ENCODE measurements around the gene SEPTIN10. TPM values are rescaled to one million over a fixed set of nuclear protein-coding genes. Genes with fewer than 3 reads are reported as not detected.

The SEPTIN10 gene
- total RNA-seq, 1 donor from 2014 or later, result 92.0 TPM

DNA sequence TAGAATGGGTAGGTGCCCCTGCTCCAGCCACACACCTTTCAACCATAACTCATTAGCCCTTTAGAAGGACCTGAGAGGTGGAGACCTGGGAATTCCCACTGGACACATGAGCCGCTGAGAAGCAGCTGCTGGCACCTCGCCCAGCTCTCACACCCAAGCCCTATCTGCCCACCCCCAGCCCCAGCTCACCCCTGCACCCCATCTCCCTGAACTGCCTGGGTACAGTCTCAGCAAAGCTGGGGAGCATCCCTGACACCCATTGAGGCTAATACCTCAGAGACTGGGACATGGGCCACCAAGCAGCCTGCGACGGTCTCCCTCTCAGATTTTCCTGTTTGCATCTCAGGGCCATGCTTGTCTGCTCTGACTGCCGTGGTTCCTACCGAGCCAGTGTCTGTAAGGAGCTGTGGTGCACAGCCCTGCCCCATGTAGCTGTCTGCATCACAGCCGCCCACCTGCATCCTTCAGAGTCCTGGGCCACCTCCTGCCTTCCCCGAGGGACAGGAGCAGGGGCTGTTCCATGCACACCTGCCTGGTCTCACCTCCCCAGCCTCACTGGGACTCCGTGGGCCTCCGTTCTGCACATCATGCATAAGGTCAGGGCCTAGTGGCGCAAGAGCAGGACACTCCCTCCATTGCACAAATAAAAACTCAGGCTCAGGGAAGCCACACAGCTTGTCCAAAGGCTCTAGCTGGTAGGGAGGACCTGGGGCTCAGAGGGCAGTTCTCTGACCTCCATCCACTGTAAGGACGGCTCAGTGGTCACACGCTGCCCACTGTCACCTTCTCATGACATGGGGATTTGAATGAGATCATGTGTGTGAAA, 90.0 kb downstream of the SEPTIN10 start:
- no peak for DNase-seq (ENCODE audit: low read depth, low spot score)

DNA sequence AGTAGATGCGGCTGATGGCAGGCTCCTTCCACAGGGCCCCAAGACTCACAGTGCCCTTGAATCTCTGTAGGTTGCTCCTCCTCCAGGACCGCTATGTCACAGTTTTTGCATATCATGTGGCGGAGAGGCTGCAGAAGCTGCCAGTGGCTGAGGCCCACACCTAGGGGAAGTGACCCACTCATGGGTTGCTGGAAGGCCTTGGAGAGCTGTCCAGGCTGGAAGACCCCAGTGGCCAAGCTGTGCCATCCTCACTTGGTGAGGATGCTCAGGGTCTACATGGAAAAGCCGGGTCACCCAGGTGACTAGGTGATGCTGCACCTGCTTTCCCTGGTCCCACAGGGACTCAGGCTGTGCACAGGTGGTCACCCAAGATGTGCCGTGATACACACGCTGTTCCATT, 90.6 kb downstream of the SEPTIN10 start:
- DNase-seq (ENCODE audit: low read depth, low spot score), result no peak

- no peak for DNase-seq (ENCODE audit: low read depth, low spot score)
Measured at GRCh38 chr2:109522063-109522374, 91.7 kb downstream of the SEPTIN10 start.

DNA sequence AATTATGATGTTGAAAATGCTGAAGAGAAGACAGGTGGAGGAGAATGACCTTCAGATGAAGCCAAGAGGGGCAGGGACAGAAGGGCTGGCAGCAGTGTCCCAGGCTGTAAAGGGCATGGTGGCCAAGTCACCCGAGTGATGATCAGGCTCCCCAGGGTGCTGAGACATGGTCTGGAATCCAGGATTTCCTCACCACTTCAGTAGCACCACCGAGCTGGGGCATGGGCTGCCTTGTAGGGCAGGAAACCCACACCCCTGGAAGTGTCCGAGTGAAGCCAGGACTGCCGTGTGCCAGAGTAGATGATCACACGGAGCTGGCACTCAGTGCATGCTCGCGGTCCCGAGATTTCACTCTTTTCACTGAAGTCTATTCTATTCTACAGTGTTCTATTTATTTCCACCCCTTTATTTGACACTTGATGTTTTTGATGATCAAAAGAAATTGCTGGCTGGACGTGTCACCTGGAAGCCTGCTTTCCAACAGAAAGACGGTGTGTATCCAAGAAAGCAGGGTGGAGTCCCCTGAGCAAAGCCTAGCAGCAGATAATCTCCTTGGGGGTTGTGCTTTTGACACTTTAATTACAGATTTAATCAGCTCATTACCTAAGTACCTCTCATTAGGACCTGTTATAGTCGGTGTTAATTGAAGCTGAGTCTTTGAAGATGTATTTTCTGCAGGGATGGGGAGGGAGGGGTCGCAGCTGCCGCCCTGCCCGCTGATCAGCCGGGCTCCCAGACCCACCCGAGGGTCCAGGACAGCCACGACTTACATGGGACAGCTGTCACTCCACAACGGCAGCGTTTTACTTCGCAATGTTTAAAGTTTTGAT, 92.3 kb downstream of the SEPTIN10 start:
- no peak for DNase-seq (ENCODE audit: low read depth, low spot score)

GRCh38 chr2:109519513-109519912, 94.3 kb downstream of the SEPTIN10 start:
- DNase-seq (ENCODE audit: low read depth, low spot score), result no peak

- no peak for DNase-seq (ENCODE audit: low read depth, low spot score)
Measured at GRCh38 chr2:109517118-109517889, 96.5 kb downstream of the SEPTIN10 start.

DNA sequence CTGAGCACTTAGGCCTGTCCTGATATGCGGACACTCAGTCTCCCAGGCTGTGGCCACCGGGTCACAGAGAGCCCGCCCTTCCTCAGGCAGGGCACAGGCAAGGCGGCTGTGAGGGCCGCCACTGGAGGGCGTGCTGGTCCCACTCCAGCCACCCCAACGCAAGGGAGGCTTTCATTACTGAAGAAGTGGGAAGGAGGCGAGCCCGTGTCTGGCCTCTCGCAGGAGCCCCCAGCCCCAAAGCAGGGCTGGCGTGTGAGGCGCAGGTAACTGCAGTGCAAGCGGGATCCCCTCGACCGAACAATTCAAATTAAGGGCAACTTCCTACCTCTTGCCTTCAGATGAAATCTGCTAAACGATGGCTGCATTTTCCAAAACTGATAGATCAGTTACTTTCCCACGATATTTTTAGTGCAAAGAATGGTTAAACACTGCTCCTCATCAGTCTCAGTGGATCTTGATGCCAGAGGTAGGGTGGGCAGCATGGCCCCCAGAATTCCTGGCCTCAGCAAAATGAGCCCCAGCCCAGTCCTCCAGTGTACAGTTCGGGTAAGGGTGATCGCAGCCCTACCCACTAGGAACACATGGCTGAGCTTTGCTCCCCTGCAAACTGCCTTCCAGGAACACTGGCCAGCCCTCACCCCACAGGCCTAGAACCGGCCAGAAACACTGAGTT, 97.2 kb downstream of the SEPTIN10 start:
- no peak for DNase-seq (ENCODE audit: low read depth, low spot score)

DNA sequence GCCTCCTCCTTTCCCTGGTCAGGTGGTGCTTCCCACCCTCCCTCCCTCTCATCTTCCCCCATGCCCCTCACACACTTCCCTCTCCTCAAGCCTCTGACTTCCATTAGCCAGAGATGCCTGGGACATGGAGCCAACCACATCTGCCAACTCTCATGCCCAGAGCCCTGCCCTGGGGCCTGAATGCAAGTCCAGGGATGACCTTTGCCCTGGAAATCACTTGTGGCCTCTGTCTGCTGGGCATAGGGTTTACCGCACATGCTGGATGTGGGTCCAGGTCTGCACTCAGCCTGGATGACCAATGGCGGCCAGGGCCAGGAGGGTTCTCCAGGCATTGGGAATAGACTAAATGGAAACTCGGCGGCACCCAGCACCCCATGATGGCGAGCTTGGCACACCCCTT, 98.9 kb downstream of the SEPTIN10 start:
- DNase-seq (ENCODE audit: low read depth, low spot score), result no peak

GRCh38 chr2:109513749-109514588, 99.8 kb downstream of the SEPTIN10 start:
- DNase-seq (ENCODE audit: low read depth, low spot score), result no peak

DNA sequence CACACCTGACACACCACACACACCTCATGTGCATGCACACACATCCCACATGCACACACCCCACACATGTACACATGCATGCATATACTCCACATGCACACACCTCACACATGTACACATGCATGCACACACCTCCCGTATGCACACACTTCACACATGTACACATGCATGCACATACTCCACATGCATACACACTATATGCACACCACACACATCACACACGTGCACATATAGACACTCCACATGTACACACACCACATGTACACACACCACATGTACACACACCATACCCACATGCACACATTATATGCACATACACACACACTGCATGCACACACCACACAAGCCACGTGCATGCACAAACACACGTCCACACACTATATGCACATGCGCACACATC, 100.5 kb downstream of the SEPTIN10 start:
- DNase-seq (ENCODE audit: low read depth, low spot score), result no peak

DNA sequence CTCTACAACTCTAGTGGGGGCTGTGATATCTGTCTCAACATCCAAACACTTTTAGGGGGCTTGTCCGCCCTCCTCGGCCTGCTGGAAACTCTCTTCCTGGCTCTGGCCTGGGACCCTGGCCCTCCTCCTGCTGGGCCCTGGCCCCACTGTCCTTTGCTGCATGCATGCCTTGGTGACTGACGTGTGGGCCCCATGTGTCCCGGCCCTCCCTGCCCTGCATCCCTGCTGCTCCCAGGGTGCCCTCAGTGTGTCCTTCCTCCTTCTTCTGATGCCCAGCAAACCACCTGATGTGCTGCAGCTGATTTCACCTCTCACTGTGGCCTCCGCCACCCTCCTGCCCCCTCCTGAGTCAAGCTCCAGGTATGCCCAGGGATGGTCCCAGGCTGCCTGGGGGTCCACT, 101.7 kb downstream of the SEPTIN10 start:
- no peak for DNase-seq (ENCODE audit: low read depth, low spot score)

GRCh38 chr2:109511168-109511567, 102.6 kb downstream of the SEPTIN10 start:
- no peak for DNase-seq (ENCODE audit: low read depth, low spot score)

DNA sequence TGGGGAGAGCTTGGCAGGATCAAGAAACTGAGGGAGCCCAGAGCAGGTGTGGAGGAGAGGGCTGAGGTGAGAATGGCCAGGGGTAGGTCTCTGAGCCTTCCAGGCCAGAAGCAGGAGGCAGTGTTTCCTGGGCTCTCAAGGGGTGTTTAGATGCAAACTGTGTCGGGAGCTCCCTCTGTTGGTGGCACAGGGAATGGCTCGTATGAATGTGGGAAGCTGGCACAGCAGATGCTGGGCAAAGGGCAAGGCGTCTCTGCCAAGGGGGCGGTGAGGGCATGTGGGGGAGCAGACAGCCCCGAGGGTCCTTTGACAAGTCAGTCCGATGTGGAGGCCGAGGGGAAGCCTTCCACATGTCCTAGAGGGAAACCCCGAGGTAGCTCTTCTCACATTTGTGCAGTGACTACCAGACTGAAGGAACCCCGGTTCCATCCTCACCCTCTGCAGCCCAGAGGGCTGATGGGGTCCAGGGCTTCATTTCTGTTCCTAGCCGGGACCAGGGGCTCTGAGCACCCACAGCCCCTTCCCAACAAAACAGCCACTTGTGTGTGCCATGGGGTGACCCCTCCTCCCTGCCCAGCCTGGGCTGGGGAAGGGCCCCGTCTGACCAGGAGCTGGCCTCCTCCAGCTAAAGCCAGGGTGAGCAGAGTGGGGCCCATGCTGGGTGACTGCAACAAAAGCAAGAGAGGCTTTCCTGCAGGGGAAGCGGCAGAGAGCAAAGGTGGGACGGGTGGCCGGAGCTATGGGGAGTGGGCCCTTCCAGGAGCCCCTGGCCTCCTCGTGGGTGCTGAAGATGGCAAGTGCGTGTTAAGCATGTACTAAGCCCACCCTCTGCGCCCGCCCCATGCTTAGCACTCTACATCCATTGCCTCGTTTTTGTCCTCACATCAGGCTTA, 103.4 kb downstream of the SEPTIN10 start:
- DNase-seq (ENCODE audit: low read depth, low spot score), result no peak

DNA sequence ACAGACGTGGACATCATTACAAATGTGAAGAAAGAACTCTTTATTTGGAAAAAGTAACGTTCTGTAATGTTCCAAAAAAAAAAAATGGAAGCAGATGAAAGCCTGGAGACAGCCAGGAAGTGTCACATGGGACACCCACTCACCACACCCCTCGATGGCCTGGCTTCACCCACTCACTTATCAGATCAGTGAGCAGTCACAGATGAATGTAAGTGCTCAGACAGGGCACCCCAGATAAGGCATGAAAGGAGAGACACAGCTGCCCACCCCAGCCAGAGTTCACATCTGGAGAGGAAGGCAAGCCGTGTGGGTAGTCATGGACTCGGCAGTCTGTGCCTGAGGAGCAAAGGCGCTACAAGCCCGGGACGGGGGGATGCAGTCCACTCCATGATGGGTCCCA, 105.2 kb downstream of the SEPTIN10 start:
- DNase-seq (ENCODE audit: low read depth, low spot score), result no peak

DNA sequence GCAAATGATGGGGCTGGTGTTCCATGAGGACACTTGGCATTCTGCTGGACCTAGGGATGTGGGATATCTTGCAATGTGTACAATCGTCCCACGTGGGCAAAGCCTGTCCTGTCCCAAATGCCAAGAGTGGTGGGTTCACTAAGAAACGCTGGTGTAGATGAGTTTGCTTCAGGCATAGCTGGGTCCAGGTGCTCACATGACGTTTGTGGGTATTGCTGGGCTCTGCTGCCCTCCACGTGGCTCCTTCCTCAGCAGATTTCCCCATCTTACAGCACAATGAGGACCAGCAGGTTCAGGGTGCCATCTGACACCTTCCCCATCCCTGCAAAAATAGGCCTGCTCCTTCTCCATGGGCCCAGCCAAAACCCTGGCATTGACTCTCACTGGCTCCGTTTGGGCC, 105.9 kb downstream of the SEPTIN10 start:
- no peak for DNase-seq (ENCODE audit: low read depth, low spot score)

GRCh38 chr2:109507217-109507616, 106.5 kb downstream of the SEPTIN10 start:
- DNase-seq (ENCODE audit: low read depth, low spot score), result no peak

- DNase-seq (ENCODE audit: low read depth, low spot score), result no peak
Measured at GRCh38 chr2:109503191-109503590, 110.6 kb downstream of the SEPTIN10 start.

DNA sequence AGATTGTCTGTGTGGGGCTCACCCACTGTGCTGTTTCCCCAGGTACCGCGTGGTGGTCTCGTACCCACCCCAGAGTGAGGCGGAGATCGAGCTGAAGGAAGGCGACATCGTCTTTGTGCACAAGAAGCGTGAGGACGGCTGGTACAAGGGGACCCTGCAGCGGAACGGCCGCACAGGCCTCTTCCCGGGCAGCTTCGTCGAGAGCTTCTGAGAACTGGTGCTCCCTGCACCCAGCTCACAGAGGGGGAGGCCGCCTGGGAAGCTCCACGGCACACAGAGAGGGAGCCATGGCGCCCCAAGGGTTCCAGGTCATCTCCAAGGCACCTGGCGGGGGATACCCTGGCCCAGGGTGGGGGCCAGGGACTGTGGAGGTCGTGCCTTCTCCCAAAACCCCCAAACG, 112.3 kb downstream of the SEPTIN10 start:
- DNase-seq (ENCODE audit: low read depth, low spot score), result no peak

DNA sequence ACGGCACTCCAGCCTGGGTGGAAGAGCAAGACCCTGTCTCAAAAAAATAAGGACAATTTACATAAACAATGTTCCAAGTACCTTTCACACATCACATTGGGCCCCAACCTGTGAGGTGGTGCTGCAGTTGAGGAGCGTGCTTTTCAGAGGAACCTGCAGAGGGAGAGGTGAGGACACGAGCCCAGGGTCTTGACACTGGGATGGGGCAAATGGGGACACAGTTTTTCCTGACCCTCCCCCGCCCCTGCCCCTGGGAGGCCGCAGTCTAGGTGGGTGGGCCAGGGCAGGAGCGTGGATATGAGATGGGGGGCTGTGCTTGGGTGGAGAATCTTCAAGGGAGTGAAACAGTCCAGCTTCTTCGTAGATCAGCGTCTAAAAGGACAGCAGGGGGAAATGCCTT, 112.9 kb downstream of the SEPTIN10 start:
- no peak for DNase-seq (ENCODE audit: low read depth, low spot score)

GRCh38 chr2:109499566-109499965, 114.2 kb downstream of the SEPTIN10 start:
- no peak for DNase-seq (ENCODE audit: low read depth, low spot score)
